Endothelial cell of hepatic sinusoid (primary cell): ENCODE results near the gene RNF183.
"Not testable (repeated sequence)": the region's sequence is repeated elsewhere in the genome, so short reads cannot be mapped to it uniquely, and the experiment has no call there.

Experiments
- in situ Hi-C: cut with HindIII; loops from 2 replicates; pipeline ENCODE4 v1.10.0; 2017; ENCODE audit warnings: low sequenced_read_pairs

Gene RNF183

GRCh38 chr9:113317777-113318176 lies 14.6 kb upstream of the RNF183 start:
- in situ Hi-C loops: no loop called here

GRCh38 chr9:113316030-113316429 lies 12.9 kb upstream of the RNF183 start:
- in situ Hi-C loops: no loop called here

- in situ Hi-C loops: no loop called here
Measured at GRCh38 chr9:113315231-113315630, 12.1 kb upstream of the RNF183 start.

GRCh38 chr9:113313261-113313660 lies 10.1 kb upstream of the RNF183 start:
- in situ Hi-C loops: no loop called here

GRCh38 chr9:113311961-113312360 lies 8.8 kb upstream of the RNF183 start:
- in situ Hi-C loops: no loop called here

GRCh38 chr9:113310538-113310937 lies 7.4 kb upstream of the RNF183 start:
- in situ Hi-C loops: no loop called here

GRCh38 chr9:113309204-113309813 lies 6.1 kb upstream of the RNF183 start:
- in situ Hi-C loops: no loop called here

GRCh38 chr9:113307396-113307975 lies 4.3 kb upstream of the RNF183 start:
- in situ Hi-C loops: no loop called here

- in situ Hi-C loops: no loop called here
Measured at GRCh38 chr9:113306566-113306965, 3.4 kb upstream of the RNF183 start.

GRCh38 chr9:113301548-113301947 lies 1.6 kb downstream of the RNF183 start:
- in situ Hi-C loops: loop anchor here (5.0 kb wide), 1 partner anchor 36 kb away; no protein-coding TSS in a partner anchor

GRCh38 chr9:113299800-113300292 lies 3.3 kb downstream of the RNF183 start:
- in situ Hi-C loops: loop anchor here (5.0 kb wide), 1 partner anchor 37 kb away; no protein-coding TSS in a partner anchor

GRCh38 chr9:113298924-113299770 lies 4.0 kb downstream of the RNF183 start:
- in situ Hi-C loops: no loop called here

GRCh38 chr9:113298311-113298710 lies 4.9 kb downstream of the RNF183 start:
- in situ Hi-C loops: no loop called here

- in situ Hi-C loops: no loop called here
Measured at GRCh38 chr9:113296796-113297558, 6.2 kb downstream of the RNF183 start.

- in situ Hi-C loops: not testable (repeated sequence)
Measured at GRCh38 chr9:113296247-113296646, 6.9 kb downstream of the RNF183 start.

- in situ Hi-C loops: no loop called here
Measured at GRCh38 chr9:113293285-113293878, 9.8 kb downstream of the RNF183 start.

GRCh38 chr9:113290052-113290607 lies 13.0 kb downstream of the RNF183 start:
- in situ Hi-C loops: no loop called here

GRCh38 chr9:113289091-113289490 lies 14.1 kb downstream of the RNF183 start:
- in situ Hi-C loops: no loop called here

GRCh38 chr9:113281356-113281755 lies 21.8 kb downstream of the RNF183 start:
- in situ Hi-C loops: loop anchor here (5.0 kb wide), 1 partner anchor 51 kb away; no protein-coding TSS in a partner anchor

- in situ Hi-C loops: no loop called here
Measured at GRCh38 chr9:113278840-113279239, 24.3 kb downstream of the RNF183 start.
